DOHH2 (cell line): ENCODE results near the gene PLB1.

Experiments
- EZH2phosphoT487 ChIP-seq: fragments of 200-600 bp; sonication (generic); IDR thresholded peaks from 2 replicates; pipeline ENCODE4 v1.6.1; 2017; ENCODE audit warnings: borderline replicate concordance, mild to moderate bottlenecking, antibody characterized with exemption, low read length, moderate library complexity, mixed read lengths
- TF ChIP-seq, protein P1 (sequence below): fragments of 200-600 bp; sonication (generic); IDR thresholded peaks from one replicate; pipeline ENCODE4 v1.5.1; 2014; ENCODE audit warnings: antibody characterized with exemption, mild to moderate bottlenecking, low read depth, low read length; ENCODE audit not compliant: poor library complexity, severe bottlenecking

- TF ChIP-seq, protein P1, sequence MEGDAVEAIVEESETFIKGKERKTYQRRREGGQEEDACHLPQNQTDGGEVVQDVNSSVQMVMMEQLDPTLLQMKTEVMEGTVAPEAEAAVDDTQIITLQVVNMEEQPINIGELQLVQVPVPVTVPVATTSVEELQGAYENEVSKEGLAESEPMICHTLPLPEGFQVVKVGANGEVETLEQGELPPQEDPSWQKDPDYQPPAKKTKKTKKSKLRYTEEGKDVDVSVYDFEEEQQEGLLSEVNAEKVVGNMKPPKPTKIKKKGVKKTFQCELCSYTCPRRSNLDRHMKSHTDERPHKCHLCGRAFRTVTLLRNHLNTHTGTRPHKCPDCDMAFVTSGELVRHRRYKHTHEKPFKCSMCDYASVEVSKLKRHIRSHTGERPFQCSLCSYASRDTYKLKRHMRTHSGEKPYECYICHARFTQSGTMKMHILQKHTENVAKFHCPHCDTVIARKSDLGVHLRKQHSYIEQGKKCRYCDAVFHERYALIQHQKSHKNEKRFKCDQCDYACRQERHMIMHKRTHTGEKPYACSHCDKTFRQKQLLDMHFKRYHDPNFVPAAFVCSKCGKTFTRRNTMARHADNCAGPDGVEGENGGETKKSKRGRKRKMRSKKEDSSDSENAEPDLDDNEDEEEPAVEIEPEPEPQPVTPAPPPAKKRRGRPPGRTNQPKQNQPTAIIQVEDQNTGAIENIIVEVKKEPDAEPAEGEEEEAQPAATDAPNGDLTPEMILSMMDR: no peak
- TF ChIP-seq EZH2phosphoT487: no peak
Observed at GRCh38 chr2:28602751-28603639, 107.1 kb downstream of the PLB1 start.
